CD4-positive, alpha-beta T cell treated with Interferon alpha-2 for 1 hour (primary cell): Measurements from ENCODE around the gene PISD.

Experiments used
- DNase-seq, 2 donors: peaks; one replicate each; pipeline ENCODE4 v3.0.0-alpha.2; 2020 to 2022

PISD gene

DNA sequence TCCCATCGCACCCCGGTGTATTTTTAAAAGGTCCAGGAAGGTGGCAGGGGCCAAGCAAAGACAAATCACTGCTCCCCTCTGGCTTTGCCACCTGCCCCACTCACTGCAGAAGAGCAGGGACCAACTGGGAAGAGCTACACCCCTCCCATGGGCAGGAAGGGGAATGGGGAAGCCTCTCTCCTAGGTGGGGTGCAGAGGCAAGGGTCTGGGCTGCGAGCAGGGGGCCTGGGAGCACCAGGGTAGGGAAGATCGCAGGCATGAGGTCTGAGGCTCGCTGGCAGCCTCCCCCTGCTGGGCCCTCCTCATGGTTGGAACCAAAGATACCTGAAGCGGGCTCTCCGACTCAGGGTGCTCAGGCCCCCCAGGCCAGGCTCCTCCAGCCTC is 36.8 kb downstream of the PISD start:
- DNase-seq, result no peak

DNA sequence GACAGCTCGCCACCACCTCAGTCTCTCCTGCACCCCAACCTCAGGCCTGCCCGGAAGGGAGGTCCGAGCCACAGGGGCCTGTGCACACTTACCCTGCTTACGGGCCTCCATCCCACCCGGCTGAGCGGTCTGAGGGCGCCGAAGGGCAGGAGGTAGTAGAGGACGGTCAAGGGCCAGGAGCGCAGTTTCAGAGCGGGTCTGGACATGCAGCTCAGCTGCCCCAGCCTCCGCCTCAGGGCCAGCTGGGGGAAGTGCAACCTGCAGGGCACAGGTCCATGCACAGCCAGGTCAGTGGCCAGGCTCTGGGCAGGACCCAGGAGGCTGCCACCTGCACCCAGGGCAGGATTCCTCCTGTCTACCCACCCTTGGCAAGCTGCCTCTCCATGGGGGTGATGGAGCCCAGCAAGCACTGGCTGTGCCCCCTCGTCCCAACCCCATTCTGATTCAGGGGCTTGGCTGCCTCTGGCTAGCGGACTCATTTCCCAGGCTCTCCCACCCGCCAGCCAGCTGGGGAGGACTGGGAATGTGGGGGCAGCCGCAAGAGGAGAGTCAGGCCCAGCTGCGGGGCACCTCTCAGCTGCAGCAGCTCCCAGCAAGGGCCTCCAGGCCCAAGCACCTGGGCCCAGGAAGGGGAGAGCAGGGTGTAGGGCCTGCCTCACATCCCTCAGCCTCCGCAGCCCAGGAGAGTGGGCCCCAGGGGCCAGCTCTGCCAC is 38.3 kb downstream of the PISD start:
- DNase-seq, result no peak

DNA sequence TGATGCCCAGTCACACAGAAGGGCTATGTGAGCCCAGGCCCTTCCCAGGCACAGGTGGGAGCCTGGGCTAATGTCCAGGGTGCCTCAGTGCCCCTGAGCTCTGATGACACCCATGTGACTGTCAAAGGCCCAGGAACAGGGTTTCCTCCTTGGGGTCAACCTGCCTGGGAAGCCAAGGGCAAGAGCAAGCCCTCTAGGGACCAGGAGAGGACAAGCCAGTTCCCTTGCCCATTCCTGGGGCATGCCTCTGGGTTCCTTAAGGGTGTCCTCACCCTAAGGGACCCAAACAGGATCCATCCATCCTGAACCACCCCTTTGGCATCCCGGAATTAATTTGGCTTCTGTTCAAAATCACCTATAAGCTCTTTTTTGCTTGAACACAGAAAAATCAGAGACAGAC is 39.0 kb downstream of the PISD start:
- DNase-seq, result no peak

DNA sequence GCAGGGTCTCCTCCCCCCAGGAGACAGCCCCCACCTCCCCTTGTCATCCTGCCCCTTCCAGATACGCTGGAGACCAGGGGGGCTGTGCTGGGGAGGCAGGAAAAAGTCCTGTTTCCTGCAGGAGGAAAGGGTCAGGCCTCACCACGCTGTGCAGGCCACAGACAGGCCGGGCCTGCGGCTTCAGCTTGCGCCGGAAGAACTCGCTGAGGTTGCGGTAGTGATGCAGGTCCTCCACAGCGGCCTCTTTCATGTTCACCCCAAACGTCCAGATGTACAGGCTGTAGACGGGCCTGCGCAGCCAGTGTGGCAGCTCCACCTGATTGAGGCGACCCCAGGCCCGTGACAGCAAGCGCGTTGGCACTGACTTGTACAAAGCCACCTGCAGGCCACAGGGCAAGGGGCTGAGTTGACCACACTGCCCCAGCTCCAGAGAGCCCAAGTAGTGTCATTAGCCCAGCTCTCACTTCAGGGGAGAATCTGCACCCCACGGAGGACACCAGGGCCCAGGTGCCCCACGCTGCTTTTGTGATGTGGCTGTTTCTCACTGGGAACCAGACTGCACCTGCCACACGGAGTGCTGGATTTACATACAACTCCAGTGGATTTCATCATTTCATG is 40.4 kb downstream of the PISD start:
- no peak for DNase-seq

DNA sequence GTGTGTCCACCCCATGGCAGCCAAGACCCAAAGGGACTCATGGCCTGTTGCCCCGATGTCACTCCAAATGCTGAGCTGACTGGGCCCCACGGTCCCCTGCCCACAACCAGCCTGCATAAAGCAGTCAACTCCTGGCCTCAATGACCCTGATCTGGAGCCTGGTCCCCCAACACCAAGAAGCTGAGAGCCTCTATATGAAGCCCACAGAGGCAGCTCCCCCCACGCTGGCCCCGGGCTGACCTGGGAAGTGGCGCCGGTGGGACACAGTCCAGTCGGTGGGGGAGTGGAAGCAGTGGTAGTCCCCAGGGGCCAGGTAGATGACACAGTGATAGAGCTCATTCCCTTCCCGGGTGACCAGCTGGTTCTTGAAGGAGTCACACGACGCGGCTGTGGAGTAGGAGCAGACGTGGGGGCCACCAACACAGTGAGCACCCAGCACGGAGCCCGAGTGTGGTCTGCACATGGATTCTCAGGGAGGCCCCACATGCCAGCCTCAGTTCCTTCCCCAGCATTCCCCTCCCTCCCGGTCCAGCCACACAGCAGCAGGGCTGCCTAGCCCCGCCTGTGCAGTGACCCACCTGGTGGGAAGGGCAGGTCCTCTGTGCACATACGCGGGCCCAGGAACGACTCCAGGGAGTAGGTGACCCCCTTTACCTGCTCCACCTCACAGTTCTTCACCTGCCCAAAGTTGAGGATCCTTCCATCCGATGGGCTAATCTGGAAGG is 41.1 kb downstream of the PISD start:
- DNase-seq, result no peak

DNA sequence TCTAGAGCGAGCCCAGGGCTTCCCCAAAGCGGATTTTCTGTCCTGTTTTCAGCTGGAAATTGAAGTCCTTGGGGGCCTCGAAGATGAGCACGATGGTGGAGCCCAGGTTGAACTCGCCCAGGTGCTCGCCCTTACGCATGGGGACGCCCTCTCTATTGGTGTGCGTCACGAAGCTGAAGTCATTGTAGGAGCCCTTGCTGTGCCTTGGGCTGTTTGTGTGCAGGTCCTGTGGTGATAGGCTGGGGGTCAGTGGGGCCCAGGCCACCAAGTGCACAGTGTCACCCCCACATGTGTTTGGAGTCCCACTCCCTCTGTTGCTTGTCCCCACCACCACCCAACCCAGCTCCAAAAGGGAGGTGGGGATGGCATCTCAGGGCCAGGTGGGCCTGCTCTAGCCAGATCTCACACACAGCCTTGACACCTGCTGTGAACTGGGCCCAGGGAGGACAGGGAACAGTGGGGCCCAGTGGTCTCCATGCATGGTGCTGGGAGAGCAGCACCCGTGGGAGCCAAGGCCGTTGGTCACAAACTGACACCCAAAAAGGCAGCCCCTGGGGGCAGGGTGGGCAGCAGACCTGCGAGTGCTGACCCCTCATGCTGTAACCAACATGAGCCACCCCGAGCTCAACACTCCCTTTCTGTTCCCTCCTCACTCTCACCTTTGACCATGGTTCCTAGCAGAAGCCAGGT is 42.3 kb downstream of the PISD start:
- DNase-seq, result no peak

DNA sequence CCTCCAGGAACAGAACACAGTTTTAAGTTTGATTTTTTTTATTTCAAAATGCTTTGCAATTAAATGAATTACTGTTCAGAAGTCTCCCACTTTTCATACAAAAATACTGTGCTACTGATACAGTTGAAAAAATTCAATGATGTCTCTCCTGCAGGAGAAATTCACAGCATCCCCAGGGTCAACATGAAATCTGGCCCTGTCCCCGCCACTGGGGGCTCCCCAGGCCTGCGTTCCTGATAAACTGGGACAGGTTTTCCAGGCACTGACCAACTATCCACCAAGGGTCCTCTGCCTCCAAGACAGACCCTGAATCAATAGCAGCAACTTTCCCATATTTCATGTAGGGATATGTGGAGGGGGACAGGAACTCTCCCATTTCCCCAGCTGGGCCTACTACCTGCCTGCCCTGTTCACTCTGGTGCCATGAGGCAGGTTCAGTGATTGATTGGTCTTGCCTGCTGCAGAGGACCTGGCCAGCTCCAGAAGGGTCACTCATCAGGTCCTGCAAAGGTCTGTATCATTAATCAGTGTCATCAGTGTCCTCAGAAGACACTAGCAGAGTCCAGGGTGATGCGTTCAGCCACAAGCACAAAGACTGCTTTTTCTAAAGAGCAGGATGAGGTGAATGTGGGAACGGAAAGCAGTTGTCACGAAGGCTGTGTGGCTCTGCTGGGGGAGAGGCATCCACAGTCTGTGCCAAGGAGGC is 43.4 kb downstream of the PISD start:
- no peak for DNase-seq

DNA sequence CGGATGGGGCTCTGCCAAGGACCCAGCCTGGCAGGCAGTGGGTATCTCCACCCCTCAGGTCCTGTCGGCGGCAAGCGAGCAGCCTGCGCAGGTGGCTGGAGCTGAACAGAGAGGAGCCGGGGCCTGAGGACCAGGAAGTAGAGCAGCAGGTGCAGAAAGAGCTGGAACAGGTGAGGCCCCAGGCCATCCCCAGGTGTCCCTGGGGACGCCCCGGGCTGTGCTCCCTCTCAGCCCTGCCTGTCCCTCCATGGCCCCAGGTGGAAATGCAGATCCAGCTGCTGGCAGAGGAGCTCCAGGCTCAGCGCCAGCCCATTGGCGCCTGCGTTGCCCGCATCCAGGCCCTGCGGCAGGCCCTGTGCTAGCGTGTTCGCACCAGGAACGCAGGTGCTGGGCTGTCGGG is 44.0 kb downstream of the PISD start:
- no peak for DNase-seq

DNA sequence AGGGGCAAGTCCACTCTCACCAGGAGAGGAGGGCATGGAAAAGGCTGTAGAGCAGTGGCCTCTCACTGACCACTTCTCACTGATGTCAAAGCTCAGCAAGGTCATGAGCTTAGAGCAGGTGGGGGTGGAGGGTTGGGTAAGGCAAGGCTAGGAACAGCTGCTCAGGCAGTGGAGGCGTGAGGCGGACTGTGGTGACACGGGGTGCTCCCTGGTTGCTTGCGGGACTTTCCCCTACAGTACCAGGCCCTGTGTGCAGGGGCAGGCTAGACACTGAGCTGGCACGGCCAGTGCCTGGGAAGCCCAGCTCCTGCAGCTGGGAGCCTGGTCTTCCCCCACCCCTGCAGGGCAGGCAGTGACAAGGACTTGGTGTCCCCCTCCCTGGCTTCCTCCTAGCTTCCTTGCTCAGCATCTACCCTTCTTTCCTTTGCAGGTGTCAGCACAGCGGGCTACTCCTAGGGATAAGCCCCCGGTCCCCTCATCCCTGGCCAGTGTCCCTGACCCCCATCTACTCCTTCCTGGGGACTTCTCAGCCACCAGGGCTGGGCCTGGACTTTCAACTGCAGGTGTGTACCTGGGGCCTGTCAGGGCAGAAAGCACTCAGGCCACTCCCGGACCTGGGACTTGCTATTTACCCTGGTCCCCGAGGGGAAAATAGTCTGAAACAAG is 45.6 kb downstream of the PISD start:
- peak in 1 of 2 donors; percentile 17 for DNase-seq

DNA sequence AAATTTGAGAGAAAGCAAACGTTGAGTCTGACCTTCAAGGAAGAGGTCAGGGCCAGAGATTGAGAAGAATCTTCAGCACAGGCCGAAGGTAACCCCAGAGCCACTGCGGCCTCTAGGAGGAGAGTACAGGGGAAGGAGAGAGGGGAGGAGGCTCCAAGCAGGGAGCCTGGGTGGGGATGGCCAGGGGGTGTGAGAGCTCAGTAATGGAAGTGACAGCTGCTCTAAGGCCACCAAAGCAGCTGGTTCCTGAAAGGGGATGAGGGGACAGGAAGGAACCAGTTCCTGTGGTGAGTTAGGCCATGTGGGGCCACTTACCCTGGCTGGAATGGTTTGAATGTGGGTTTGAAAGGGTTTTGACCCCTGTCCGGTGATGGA is 46.1 kb downstream of the PISD start:
- no peak for DNase-seq

DNA sequence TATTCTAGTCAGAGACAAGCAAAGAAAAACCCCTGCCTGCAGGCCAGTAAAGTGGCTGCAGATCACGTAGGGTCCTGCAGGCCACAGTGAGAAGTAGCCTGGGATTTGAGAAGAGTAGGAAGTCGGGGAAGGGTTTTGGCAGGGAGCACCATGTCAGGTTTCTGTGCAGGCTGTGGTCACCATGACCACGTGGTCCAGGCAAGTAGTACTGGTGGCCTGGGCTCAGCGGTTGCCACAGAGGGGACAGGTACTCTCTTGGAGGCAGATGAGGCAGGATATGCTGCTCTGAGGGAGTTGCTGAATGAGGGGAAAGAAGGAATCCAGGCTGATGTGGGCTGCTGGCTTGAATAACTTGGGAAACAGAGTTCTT is 46.5 kb downstream of the PISD start:
- no peak for DNase-seq

DNA sequence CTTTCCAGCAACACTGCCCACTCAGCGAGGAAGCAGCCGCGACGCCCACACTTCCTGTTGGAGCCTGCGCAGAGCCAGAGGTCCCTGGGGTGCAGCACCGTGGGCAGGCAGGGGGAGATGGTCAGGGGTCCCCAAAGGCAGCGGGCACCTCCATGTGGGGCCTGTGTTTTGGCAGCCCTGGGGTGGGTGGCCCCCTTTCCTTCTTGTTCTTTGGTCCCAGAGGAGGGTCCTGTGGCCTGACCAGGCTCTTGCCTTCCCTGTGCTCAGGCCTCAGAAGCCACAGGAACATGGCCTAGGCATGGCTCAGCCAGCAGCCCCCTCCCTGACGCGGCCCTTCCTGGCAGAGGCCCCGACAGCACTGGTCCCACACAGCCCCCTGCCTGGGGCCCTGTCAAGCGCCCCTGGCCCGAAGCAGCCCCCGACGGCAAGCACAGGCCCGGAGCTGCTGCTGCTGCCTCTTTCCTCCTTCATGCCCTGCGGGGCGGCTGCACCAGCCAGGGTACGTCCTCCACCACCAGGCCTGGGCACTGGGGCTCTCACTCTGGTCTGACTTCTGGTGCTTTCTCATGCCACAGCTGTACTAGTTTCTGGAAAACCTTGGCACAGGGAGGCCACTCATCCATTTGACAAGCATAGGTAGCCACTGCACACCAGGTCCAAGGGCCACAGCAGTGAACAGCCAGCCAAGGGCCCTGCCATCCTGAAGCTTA is 47.1 kb downstream of the PISD start:
- DNase-seq, result no peak

DNA sequence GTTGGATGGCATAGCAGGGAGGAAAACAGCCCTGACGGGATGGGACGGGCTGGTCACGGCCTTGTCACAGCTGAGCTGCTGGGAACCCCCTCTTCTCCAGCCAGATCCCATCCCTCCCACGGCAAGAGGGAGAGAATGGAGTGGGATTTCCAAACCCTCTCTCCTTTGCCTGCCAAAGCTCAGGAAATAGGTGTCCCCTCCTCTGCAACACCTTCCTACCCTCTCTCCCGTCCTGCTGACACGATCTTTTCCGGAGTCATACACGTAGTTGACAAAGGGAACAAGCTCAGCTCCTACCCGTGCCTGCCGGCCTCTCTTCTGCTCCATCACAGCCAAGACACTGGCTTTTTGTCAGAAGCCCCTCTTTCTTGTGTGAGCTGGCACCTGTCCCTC is 48.1 kb downstream of the PISD start:
- no peak for DNase-seq

DNA sequence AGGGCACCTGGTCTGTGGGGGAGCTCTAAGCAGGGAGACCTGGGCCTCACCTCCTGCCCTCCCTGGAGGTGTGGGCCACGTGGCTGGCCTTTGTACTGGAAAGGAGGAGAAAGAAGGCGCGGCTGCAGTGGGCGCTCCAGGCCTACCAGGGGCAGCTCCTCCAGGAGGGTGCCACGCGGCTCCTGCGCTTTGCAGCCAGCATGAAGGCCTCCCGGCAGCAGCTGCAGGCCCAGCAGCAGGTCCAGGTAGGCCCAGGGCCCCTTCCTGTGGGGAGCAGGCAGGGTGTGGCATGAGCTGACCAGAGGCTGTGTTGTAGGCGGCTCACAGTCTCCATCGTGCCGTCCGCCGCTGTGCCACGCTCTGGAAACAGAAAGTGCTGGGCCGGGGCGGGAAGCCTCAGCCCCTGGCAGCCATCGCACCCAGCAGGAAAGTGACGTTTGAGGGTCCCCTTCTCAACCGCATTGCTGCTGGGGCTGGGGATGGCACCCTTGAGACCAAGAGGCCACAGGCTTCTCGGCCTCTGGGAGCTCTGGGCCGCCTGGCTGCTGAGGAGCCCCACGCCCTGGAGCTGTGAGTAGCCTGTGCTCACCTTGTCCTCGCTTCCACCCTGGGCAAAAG is 48.6 kb downstream of the PISD start:
- DNase-seq, result no peak

DNA sequence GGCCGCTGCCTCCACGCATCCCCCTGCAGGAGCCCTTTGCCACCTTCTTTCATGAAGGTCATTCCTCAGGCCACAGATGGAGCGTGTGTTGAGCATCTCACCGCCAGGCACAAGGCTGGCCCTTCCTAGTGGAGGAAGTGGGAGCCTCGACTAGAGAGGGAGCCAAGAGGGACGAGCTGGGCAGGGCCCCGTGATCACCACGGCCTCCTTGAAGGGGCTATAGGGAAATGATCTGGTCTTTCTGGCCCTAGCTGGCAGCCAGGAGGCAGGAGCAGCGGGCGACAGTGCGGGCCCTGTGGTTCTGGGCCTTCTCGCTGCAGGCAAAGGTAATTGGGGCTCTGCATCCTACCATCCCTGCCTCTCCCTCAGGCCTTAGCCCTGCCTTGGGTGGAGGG is 49.1 kb downstream of the PISD start:
- no peak for DNase-seq

DNA sequence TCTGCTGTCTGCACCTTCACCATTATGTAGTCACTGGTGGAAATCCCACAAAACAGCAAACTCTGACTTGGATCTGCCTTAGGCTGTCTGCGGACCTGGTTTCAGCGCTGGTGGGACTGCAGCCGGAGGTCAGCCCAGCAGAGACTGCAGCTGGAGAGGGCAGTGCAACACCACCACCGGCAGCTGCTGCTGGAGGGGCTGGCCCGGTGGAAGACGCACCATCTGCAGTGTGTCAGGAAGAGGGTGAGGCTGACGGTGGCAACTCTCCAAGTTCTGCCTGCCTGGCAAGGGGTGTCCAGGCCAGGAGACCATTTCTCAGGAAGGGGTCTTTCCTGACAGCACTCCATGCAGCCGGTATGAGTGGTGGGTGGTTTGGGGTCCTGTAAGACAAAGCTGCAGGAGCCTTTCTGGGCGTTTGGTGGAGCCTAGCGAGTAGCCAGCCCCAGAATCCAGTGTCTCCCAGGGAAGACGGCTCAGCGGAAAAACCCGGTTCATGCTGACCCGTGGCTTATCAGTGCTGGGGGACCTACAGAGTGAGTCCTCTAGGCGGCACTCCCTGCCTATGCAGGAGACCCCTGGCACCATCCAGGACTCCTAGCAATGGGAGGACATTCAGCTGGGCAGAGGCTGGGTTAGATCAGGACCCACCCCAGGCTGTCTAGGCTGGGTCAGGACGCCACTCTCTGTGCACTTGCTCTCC is 50.8 kb downstream of the PISD start:
- no peak for DNase-seq

DNA sequence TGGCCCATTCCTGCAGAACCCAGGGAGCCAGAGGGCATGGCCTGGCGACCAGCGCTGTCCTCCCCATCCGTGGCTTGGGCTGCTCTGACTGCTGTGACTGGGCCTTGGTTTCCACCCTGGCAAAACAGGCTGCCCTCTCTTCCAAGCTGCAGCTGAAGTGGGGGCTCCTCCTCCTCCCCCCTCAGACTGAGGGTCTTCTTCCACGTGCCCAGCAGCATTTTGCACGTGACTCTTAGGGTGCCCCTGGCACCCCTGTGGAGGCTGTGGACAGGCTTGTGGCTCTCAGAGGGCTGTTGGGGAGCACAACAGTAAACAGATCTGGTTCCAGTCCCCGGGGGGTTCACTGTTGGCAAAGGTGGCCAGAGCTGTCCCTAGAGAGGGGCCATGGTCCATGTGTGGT is 51.4 kb downstream of the PISD start:
- DNase-seq, result no peak

DNA sequence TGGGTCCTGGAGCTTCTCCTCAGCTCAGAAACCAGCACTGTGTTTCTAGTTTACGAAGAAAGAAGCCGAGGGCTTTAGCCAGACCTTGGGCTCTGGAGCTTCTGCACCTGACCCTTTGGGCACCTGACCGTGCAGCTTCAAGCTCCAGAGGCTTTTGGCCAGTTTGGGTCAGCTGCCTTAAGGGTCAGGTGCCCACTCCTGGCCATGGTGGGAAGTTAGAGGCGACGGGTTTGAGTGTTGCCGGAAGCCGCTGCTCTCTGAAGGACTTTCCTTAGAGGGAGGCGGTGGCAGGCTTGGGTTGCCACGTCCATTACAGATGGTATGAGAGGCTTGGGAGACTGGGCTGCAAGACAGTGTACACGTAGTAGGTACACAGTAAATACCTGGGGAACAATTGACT is 52.3 kb downstream of the PISD start:
- DNase-seq, result no peak

DNA sequence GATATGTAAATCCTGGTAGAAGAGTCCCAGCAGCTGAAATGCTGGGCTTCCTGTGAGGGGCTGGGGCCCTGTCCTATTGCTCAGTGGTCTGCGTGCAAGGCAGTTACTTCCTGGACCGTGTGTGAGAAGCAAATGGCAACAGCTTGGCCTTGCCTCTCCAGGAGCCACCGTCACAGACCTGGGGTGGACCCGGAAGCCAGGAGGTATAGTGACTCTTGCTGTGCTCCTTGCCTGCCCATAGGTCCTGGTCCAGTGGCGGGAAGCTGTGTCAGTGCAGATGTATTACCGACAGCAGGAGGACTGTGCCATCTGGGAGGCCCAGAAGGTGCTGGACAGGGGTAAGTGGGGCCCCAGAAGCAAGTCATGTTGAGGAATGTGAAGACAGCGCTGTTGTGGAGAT is 54.3 kb downstream of the PISD start:
- DNase-seq, result no peak

DNA sequence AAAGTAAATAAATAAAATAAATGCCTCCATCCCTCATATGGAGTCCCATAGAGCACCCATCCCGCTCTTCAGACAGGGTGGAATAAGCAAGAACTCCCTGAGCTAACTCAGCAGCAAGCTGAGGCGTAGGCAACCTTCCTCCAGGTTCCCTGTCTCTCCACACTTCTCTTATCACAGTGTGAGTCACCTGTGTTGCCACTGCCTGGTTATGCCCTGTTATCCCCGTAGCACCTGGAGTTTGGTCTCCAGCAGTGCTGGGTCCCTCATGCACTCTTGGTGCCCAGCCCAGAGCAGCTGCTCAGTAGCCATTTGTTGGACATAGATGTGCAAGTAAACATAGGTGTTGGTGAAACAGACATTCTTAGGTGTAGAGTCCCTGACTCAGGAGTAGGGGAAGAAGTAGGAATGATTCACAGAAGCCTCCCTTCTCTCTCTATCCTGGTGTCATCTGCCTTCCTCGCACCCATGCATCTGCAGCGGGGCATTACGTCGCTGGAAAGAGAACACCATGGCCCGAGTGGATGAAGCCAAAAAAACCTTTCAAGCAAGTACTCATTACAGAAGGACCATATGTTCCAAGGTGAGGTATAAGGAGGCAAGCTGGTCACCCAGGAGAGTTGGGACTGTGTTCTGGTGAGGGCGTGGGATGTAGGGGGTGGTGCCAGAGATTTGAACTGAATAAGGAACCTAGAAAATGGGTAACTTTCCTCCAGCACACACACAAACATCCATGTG is 56.0 kb downstream of the PISD start:
- no peak for DNase-seq
